ENCODE results near the gene CPNE7.

DNA sequence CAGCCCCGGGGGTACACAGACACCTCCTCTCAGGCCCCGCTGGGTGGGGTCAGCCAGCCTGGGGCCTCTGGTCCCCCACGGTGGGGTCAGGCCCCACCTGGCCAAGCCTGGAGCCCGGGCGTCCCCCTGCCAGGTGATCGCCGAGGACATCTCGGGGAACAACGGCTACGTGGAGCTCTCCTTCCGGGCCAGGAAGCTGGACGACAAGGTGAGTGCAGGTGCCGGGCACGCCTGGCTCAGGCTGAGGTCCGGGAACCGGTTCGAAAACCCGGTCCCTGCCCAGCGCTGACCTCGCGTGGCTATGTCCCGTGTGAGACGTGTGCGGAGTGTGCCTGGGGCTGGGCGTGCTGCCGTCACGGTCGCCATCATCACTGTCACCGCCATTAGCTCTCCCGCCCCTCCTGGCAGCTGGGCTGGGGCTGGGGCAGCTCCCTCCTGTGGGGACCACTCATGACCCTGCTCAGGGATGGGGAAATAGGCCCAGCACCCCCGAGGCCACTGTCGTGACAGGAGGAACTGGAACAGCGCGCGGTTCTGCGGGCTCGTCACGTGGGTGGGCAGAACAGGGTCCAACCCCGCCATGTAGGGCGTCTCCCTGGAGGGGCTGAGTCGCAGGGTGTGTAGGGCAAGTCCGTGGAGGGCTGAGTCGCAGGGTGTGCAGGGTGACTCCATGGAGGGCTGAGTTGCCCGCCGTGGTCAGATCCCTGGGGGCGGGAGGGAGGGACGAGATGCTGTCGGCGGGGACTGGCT lies 8.5 kb downstream of the CPNE7 start:
- TF ChIP-seq, protein P1, sequence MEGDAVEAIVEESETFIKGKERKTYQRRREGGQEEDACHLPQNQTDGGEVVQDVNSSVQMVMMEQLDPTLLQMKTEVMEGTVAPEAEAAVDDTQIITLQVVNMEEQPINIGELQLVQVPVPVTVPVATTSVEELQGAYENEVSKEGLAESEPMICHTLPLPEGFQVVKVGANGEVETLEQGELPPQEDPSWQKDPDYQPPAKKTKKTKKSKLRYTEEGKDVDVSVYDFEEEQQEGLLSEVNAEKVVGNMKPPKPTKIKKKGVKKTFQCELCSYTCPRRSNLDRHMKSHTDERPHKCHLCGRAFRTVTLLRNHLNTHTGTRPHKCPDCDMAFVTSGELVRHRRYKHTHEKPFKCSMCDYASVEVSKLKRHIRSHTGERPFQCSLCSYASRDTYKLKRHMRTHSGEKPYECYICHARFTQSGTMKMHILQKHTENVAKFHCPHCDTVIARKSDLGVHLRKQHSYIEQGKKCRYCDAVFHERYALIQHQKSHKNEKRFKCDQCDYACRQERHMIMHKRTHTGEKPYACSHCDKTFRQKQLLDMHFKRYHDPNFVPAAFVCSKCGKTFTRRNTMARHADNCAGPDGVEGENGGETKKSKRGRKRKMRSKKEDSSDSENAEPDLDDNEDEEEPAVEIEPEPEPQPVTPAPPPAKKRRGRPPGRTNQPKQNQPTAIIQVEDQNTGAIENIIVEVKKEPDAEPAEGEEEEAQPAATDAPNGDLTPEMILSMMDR (IDR thresholded peaks at IDR 0.05), result no peak
- TF ChIP-seq POLR2AphosphoS5 (IDR thresholded peaks at IDR 0.05), result no peak
- TF ChIP-seq POLR2A (IDR thresholded peaks at IDR 0.05), result no peak
